Endothelial cell of umbilical vein (primary cell): ENCODE measurements around the gene TMCC3.

Experiments
- POLR2A ChIP-seq: IDR thresholded peaks from 2 replicates; pipeline ENCODE4 v1.6.1; 2012; ENCODE audit warnings: low read depth, mild to moderate bottlenecking, control low read depth, low read length
- POLR2AphosphoS5 ChIP-seq: IDR thresholded peaks from 2 replicates; pipeline ENCODE4 v1.6.1; 2012; ENCODE audit warnings: low read depth, mild to moderate bottlenecking, control low read depth, low read length, moderate library complexity; ENCODE audit not compliant: insufficient read depth
- TF ChIP-seq, protein P1 (sequence below), 2 donors: IDR thresholded peaks; 1 replicate in 1 of 2; 2 replicates in 1 of 2; pipeline ENCODE4 v1.5.1; 2011; ENCODE audit warnings: low read length in 2 of 2, mild to moderate bottlenecking in 2 of 2, moderate library complexity in 2 of 2, control low read depth in 1 of 2, inconsistent platforms in 1 of 2, low read depth in 1 of 2; ENCODE audit not compliant: insufficient read depth in 1 of 2; ENCODE audit errors: extremely low read depth in 1 of 2

DNA sequence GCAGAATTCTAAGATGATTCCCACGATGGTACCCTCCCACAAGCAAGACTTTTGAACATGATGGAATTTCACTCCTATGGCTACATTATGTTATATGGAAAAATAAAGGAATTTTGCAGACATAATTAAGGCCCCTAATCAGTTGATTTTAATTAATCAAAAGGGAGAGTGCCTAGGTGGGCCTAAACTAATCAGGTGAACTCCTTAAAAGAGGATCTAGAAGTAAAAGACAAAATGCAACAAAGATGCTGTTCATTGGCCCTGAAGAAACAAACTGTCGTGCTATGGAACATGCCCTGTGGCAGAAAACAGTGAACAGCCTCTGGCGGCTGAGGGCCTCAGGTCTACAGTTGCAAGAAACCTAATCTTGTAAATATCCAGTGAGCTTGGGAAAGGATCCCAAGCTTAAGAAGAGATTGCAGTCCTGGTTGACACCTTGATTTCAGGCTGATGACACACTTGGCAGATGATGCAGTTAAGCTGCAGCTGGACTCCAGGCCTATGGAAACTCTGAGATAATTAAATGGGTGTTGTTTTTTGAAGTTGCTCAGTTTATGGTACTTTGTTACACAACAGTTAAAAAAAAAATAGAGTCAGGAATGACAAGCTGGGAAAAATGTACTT is 13.8 kb downstream of the TMCC3 start:
- no peak for TF ChIP-seq POLR2A
- TF ChIP-seq, protein P1, sequence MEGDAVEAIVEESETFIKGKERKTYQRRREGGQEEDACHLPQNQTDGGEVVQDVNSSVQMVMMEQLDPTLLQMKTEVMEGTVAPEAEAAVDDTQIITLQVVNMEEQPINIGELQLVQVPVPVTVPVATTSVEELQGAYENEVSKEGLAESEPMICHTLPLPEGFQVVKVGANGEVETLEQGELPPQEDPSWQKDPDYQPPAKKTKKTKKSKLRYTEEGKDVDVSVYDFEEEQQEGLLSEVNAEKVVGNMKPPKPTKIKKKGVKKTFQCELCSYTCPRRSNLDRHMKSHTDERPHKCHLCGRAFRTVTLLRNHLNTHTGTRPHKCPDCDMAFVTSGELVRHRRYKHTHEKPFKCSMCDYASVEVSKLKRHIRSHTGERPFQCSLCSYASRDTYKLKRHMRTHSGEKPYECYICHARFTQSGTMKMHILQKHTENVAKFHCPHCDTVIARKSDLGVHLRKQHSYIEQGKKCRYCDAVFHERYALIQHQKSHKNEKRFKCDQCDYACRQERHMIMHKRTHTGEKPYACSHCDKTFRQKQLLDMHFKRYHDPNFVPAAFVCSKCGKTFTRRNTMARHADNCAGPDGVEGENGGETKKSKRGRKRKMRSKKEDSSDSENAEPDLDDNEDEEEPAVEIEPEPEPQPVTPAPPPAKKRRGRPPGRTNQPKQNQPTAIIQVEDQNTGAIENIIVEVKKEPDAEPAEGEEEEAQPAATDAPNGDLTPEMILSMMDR (IDR thresholded peaks at IDR 0.05; ENCODE audit: extremely low read depth in 1 of 2, insufficient read depth in 1 of 2, low read depth in 1 of 2, low read length in 2 of 2) = no peak
- TF ChIP-seq POLR2AphosphoS5 = no peak
